ENCODE measurements around the gene CHCHD6.

CHCHD6 gene

DNA sequence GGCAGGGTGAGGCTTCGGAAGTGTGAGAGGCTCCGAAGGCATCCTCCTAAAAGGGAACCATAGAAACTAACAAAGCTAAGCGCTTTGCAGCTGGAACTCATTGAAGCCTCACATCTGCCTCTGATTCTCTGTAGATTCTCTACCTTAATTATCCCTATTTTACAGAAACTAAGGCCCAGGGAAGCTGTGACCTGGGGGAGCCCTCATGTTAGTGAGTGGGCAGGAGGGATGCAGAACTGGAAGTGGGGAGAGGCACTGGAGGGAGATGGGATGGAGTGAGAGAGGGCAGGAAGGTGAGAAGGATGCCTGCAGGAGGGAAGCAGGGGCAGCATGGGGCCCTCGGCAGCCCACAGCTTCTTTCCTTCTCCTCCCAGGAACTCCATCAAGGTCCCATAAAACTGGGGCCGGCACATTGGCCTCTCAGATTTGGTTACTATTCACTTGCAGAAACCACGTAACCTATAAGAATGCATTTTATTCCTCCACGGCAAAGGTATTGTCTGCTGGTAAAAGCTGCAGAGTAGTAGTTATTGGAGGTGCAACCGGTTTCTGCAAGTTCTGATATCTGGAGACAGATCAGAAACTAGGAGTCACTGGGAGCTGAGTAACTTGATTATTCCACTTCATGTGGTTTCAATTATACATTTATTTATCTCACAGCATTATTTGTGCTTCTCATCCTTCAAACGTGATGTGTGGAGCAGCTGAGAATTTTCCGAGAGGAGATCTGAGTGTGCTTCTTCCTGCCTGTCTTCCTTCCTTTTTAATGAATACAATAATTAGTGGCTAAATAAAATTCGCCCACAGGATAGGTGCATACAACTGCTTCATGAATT lies 24.0 kb upstream of the CHCHD6 start:
- no peak overlapping the region for H3K4me3 ChIP-seq
- H3K36me3 ChIP-seq, result no peaks in the 10 kb centered on the region
- peak overlapping the region; percentile 12; the same call in 1 of the 2 replicates for H3K27ac ChIP-seq
- H3K4me1 ChIP-seq, result peaks cover 65% of the 10 kb centered on the region
- no peak overlapping the region for H3K9ac ChIP-seq
- H4K20me1 ChIP-seq, result no peaks in the 10 kb centered on the region
- peak overlapping the region; percentile 82 for H3K4me2 ChIP-seq
- no peaks in the 10 kb centered on the region for H3K9me3 ChIP-seq
- no peaks in the 10 kb centered on the region for H3K27me3 ChIP-seq
- no peak for TF ChIP-seq Cebpa-rat (IDR thresholded peaks at IDR 0.05)

DNA sequence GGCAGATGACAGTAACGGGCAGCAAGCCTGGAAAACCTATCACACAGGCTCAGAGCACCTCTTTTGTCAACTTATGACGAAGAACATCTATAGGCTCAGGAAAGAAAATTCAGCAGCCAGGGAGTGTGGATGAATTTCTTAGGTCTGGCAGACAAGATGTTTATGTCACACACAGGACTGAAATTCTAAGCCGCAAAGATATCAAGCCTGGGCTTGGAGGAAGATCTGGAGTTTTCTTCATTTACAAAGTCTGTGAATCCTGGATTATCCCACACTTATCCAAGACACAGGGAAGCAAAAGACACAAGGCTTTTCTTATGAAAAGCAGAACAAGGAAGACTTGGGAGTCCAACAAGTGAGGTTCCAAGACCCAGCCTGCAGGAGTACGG lies 23.4 kb upstream of the CHCHD6 start:
- no peaks in the 10 kb centered on the region for H4K20me1 ChIP-seq
- no peaks in the 10 kb centered on the region for H3K27me3 ChIP-seq
- no peak overlapping the region for H3K9ac ChIP-seq
- no peaks in the 10 kb centered on the region for H3K9me3 ChIP-seq
- peaks cover 71% of the 10 kb centered on the region for H3K4me1 ChIP-seq
- H3K4me3 ChIP-seq, result no peak overlapping the region
- no peak for TF ChIP-seq Cebpa-rat (IDR thresholded peaks at IDR 0.05)
- no peaks in the 10 kb centered on the region for H3K36me3 ChIP-seq
- H3K27ac ChIP-seq, result no peak overlapping the region
- H3K4me2 ChIP-seq, result peak overlapping the region; percentile 82

DNA sequence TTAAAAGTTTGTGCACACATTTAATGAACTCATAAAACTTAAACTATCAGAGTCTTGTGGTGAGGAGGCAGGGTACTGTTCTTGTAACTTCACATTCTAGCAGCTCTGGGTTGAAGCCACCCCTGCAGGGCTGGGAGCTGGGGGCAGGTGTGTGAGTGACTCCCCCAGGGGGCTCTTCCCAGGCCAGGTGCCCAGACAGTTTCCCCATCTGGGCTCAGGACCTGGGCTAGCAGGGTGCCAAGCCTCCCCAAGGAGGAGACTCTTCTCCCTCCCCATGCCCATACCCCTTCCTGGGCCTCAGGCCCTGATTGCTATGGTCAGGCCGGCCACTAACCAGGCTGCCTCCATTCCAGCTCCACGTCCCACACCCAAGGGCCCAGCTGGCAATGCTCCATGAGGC lies 22.0 kb upstream of the CHCHD6 start:
- no peak overlapping the region for H3K4me3 ChIP-seq
- H3K9me3 ChIP-seq, result no peaks in the 10 kb centered on the region
- H3K4me2 ChIP-seq, result no peak overlapping the region; the same call in 1 of the 2 replicates
- H3K27me3 ChIP-seq, result no peaks in the 10 kb centered on the region
- no peak overlapping the region for H3K9ac ChIP-seq
- H3K4me1 ChIP-seq, result peaks cover 76% of the 10 kb centered on the region
- no peak for TF ChIP-seq Cebpa-rat (IDR thresholded peaks at IDR 0.05)
- H4K20me1 ChIP-seq, result no peaks in the 10 kb centered on the region
- H3K27ac ChIP-seq, result no peak overlapping the region
- no peaks in the 10 kb centered on the region for H3K36me3 ChIP-seq

DNA sequence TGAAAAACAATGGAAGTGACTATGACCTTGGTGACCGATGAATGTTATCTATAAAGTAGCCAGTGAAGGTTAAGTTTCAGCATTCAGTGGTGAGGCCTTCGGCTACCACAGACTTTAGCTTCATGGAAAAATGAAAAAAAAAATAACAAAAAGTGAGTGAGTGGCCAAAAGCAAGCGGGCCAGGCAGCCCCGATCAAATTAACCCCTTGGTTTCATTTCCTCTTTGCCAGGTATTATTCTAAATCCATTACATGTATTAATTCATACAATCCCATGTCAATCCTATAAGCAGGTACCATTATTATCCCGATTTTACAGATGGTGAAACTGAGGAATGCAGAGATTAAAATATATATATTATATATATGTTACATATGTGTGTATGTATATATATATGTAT lies 21.0 kb upstream of the CHCHD6 start:
- H3K36me3 ChIP-seq, result no peaks in the 10 kb centered on the region
- H3K27me3 ChIP-seq, result no peaks in the 10 kb centered on the region
- no peak overlapping the region for H3K27ac ChIP-seq
- no peak overlapping the region for H3K9ac ChIP-seq
- no peak for TF ChIP-seq Cebpa-rat (IDR thresholded peaks at IDR 0.05)
- no peak overlapping the region for H3K4me2 ChIP-seq
- H3K9me3 ChIP-seq, result no peaks in the 10 kb centered on the region
- H4K20me1 ChIP-seq, result no peaks in the 10 kb centered on the region
- no peak overlapping the region for H3K4me3 ChIP-seq
- H3K4me1 ChIP-seq, result peaks cover 69% of the 10 kb centered on the region

DNA sequence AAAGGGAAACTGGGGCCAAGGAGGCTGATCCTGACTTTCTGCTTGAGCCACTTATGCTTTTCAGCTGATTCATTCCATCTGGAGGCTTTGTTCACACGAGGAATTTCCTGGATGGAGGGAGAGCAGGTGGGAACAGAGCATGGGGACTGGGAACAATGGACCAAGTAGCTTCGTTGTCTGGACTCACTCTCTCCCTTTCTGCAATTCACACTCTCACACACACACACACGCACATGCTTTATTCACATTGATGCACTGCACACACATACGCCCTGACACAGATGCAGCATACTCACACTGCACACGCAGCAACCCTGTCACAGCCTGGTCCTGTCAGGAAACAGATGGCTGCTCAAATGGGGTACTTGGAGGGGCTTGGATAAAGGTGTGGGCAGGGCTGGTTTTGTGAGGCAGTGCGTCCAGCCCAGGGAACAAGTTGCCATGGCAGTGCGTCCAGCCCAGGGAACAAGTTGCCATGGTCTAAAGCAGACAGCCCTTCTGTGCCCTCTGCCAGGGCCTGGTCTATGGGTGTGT lies 19.8 kb upstream of the CHCHD6 start:
- Histone ChIP-seq H3K4me2 (peak overlapping the region; percentile 60), H3K4me3 (no peak overlapping the region), H3K36me3 (no peaks in the 10 kb centered on the region), H4K20me1 (no peaks in the 10 kb centered on the region), H3K9ac (no peak overlapping the region), H3K27ac (no peak overlapping the region), H3K9me3 (no peaks in the 10 kb centered on the region), H3K27me3 (no peaks in the 10 kb centered on the region), H3K4me1 (peaks cover 57% of the 10 kb centered on the region)
- no peak for TF ChIP-seq Cebpa-rat (IDR thresholded peaks at IDR 0.05)

DNA sequence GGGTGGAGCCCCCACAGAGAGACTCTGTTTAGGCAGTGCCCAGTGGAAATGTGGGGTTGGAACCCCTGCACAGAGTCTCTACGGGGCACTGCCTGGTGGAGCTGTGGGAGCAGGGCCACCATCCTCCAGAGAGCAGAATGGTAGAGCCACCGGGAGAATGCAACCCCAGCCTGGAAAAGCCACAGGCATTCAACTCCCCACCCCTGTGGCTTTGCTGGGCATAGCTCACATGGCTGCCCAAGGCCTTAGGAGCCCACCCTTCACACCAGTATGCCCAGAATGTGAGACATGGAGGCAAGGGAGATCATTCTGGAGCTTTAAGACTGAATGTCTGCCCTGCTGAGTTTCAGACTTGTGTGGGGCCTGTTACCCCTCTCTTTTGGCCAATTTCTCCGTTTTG lies 19.0 kb upstream of the CHCHD6 start:
- Histone ChIP-seq H3K4me2 (peak overlapping the region; percentile 60), H3K9ac (no peak overlapping the region), H3K36me3 (no peaks in the 10 kb centered on the region), H4K20me1 (no peaks in the 10 kb centered on the region), H3K4me1 (peaks cover 49% of the 10 kb centered on the region), H3K9me3 (no peaks in the 10 kb centered on the region), H3K27me3 (no peaks in the 10 kb centered on the region), H3K27ac (no peak overlapping the region), H3K4me3 (no peak overlapping the region)
- TF ChIP-seq Cebpa-rat (IDR thresholded peaks at IDR 0.05), result no peak

DNA sequence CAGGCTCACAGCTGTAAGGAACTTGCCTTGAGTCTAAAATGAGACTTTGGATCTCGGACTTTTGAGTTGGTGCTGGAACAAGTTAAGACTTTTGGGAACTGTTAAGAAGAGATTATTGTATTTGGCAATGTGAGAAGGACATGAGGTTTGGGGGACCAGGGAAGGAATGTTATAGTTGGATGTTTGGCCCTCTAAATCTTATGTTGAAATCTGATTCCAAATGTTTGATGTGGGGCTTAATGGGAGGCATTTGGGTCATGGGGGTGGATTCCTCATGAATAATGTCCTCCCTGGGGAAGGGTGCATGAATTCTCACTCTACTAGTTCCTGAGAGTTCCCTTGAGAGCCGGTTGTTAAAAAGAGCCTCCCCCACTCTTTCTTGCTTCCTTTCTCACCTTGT lies 18.5 kb upstream of the CHCHD6 start:
- H3K4me3 ChIP-seq, result no peak overlapping the region
- peak overlapping the region; percentile 60 for H3K4me2 ChIP-seq
- H4K20me1 ChIP-seq, result no peaks in the 10 kb centered on the region
- peaks cover 45% of the 10 kb centered on the region for H3K4me1 ChIP-seq
- H3K27ac ChIP-seq, result no peak overlapping the region
- no peaks in the 10 kb centered on the region for H3K27me3 ChIP-seq
- no peaks in the 10 kb centered on the region for H3K36me3 ChIP-seq
- no peak overlapping the region for H3K9ac ChIP-seq
- TF ChIP-seq Cebpa-rat (IDR thresholded peaks at IDR 0.05), result no peak
- no peaks in the 10 kb centered on the region for H3K9me3 ChIP-seq

DNA sequence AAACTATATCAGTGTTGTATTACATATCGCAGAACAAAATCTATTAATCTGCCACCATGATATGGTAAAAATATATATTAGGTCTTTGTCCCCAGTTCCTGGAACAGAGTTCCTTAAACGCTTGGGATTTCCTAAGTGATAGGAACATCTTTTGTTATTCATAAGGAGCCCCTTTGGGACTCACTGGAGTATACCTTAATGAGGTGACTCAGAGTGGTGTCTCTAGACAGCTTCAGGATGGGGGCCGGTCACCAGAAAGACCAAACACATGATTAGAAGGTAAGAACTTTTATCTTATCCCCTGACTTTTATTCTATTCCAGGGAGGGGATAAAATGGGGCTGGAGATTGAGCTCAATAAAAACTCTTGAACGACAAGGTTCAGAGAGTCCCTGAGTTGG lies 12.3 kb upstream of the CHCHD6 start:
- H3K27ac ChIP-seq, result no peak overlapping the region
- H3K4me1 ChIP-seq, result no peaks in the 10 kb centered on the region
- no peaks in the 10 kb centered on the region for H3K27me3 ChIP-seq
- no peaks in the 10 kb centered on the region for H3K36me3 ChIP-seq
- no peak overlapping the region for H3K4me3 ChIP-seq
- no peak for TF ChIP-seq Cebpa-rat (IDR thresholded peaks at IDR 0.05)
- H4K20me1 ChIP-seq, result no peaks in the 10 kb centered on the region
- no peaks in the 10 kb centered on the region for H3K9me3 ChIP-seq
- H3K9ac ChIP-seq, result no peak overlapping the region
- no peak overlapping the region for H3K4me2 ChIP-seq

DNA sequence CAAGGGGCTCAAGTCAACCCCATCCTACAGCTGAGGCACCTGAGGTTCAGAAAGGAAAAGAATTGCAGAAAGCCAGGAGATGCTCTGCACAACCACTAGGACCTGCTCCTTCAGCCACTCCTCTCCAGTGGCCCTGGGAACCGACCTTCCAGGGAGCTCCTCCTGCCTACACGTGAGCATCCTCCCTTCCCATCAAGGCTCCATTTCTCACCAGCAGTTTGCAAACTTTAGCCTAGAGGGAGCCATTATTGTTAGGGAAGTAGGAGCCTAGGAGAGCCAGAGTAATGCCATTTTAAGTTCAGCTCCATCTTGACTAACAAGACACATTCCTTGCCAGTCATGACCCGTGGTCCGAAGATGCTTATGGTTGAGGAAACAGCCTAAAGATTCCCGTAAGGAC lies 11.2 kb upstream of the CHCHD6 start:
- Histone ChIP-seq H3K9ac (no peak overlapping the region), H4K20me1 (no peaks in the 10 kb centered on the region), H3K4me2 (no peak overlapping the region), H3K9me3 (no peaks in the 10 kb centered on the region), H3K4me3 (no peak overlapping the region), H3K27ac (no peak overlapping the region), H3K4me1 (no peaks in the 10 kb centered on the region), H3K36me3 (no peaks in the 10 kb centered on the region), H3K27me3 (no peaks in the 10 kb centered on the region)
- TF ChIP-seq Cebpa-rat (IDR thresholded peaks at IDR 0.05), result no peak

DNA sequence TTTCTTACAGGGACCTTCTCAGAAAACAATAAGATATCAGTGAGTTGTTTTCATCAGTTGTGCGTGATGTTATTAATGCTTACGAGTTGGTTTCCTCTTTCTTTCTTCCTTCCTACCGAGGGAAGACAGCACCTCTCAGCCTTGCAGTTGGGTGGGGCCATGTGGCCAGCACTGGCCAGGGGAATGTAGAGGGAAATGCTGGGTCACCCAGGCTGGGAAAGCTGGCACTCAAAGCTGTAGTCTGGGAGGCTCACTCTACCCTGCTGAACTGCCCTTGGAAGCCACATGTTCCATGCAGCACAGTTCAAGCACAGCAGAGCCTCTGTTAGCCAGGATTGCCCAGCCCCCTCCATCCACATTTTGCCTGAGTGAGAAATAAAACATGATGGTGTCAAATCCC lies 10.1 kb upstream of the CHCHD6 start:
- TF ChIP-seq Cebpa-rat (IDR thresholded peaks at IDR 0.05), result no peak
- Histone ChIP-seq H3K36me3 (no peaks in the 10 kb centered on the region), H3K4me2 (no peak overlapping the region), H3K27ac (no peak overlapping the region), H3K27me3 (no peaks in the 10 kb centered on the region), H3K9ac (no peak overlapping the region), H4K20me1 (no peaks in the 10 kb centered on the region), H3K9me3 (no peaks in the 10 kb centered on the region), H3K4me3 (no peak overlapping the region), H3K4me1 (no peaks in the 10 kb centered on the region)
